ENCODE data around the gene DDX55. TPM values are rescaled to one million over a fixed set of nuclear protein-coding genes. Genes with fewer than 3 reads are reported as not detected.
A peak's percentile ranks its signal among the peaks of the same experiment; 100 is the strongest.

The DDX55 gene
- total and polyA plus RNA-seq, 2 experiments from 2014 or later: 10.5 to 16.5 TPM

- Histone ChIP-seq H3K36me3 (ENCODE audit: low read depth) (peaks cover 47% of the 10 kb centered on the region), H3K9me2 (ENCODE audit: insufficient read depth) (no peaks in the 10 kb centered on the region), H3K9me3 (ENCODE audit: low read depth) (no peaks in the 10 kb centered on the region), H2AFZ (no peak overlapping the region), H3K9ac (peak overlapping the region; percentile 48), H3K27ac (peak overlapping the region; percentile 69), H3K79me2 (ENCODE audit: insufficient read depth) (peaks cover 22% of the 10 kb centered on the region; the same call in 1 of the 2 replicates), H3K4me2 (ENCODE audit: unreplicated experiment) (no peak overlapping the region), H3F3A (ENCODE audit: insufficient read depth) (peaks cover 28% of the 10 kb centered on the region), H4K20me1 (ENCODE audit: insufficient read depth) (no peaks in the 10 kb centered on the region), H3K4me1 (ENCODE audit: insufficient read depth) (peaks cover 9% of the 10 kb centered on the region), H3K27me3 (replicated peaks; ENCODE audit: insufficient read depth) (no peaks in the 10 kb centered on the region), H3K4me3 (no peak overlapping the region)
- DNase-seq: peak; percentile 86
- TF ChIP-seq EZH2 (IDR thresholded peaks at IDR 0.05; ENCODE audit: insufficient read depth, poor library complexity, severe bottlenecking): no peak
- no peak for TF ChIP-seq EZH2phosphoT487 (IDR thresholded peaks at IDR 0.05; ENCODE audit: insufficient read depth, low read depth)
- 28% methylated on average over 4 of the region's 4 CpGs for WGBS, 2 experiments (ENCODE audit: low coverage in 1 of 2, low lambda C conversion rate in 2 of 2, missing lambda C conversion rate in 2 of 2)
- in situ Hi-C loops (cut with MboI): no loop called here
Observed at GRCh38 chr12:123614531-123614930, 12.6 kb downstream of the DDX55 start.

- WGBS, 2 experiments (ENCODE audit: low coverage in 1 of 2, low lambda C conversion rate in 2 of 2, missing lambda C conversion rate in 2 of 2): 98% methylated on average over 3 of the region's 3 CpGs
- Histone ChIP-seq H3K36me3 (ENCODE audit: low read depth) (peaks cover 50% of the 10 kb centered on the region), H3K4me3 (no peak overlapping the region), H2AFZ (no peak overlapping the region), H3F3A (ENCODE audit: insufficient read depth) (peaks cover 47% of the 10 kb centered on the region), H3K9me2 (ENCODE audit: insufficient read depth) (no peaks in the 10 kb centered on the region), H3K27me3 (replicated peaks; ENCODE audit: insufficient read depth) (no peaks in the 10 kb centered on the region), H3K4me2 (ENCODE audit: unreplicated experiment) (no peak overlapping the region), H4K20me1 (ENCODE audit: insufficient read depth) (no peaks in the 10 kb centered on the region), H3K9ac (no peak overlapping the region), H3K9me3 (ENCODE audit: low read depth) (no peaks in the 10 kb centered on the region), H3K79me2 (ENCODE audit: insufficient read depth) (peaks cover 12% of the 10 kb centered on the region; the same call in 1 of the 2 replicates), H3K4me1 (ENCODE audit: insufficient read depth) (peaks cover 9% of the 10 kb centered on the region), H3K27ac (no peak overlapping the region)
- DNase-seq: no peak
- TF ChIP-seq EZH2 (IDR thresholded peaks at IDR 0.05; ENCODE audit: insufficient read depth, poor library complexity, severe bottlenecking): no peak
- TF ChIP-seq EZH2phosphoT487 (IDR thresholded peaks at IDR 0.05; ENCODE audit: insufficient read depth, low read depth): no peak
- in situ Hi-C loops (cut with MboI): no loop called here
Observed at GRCh38 chr12:123617144-123617543, 15.2 kb downstream of the DDX55 start.

- Histone ChIP-seq H3K27me3 (replicated peaks; ENCODE audit: insufficient read depth) (no peaks in the 10 kb centered on the region), H3F3A (ENCODE audit: insufficient read depth) (peaks cover 49% of the 10 kb centered on the region), H3K4me3 (no peak overlapping the region), H3K4me1 (ENCODE audit: insufficient read depth) (peaks cover 9% of the 10 kb centered on the region), H3K9me2 (ENCODE audit: insufficient read depth) (no peaks in the 10 kb centered on the region), H3K36me3 (ENCODE audit: low read depth) (peaks cover 50% of the 10 kb centered on the region), H3K9me3 (ENCODE audit: low read depth) (no peaks in the 10 kb centered on the region), H3K9ac (no peak overlapping the region), H3K4me2 (ENCODE audit: unreplicated experiment) (no peak overlapping the region), H4K20me1 (ENCODE audit: insufficient read depth) (no peaks in the 10 kb centered on the region), H3K79me2 (ENCODE audit: insufficient read depth) (peaks cover 11% of the 10 kb centered on the region; the same call in 1 of the 2 replicates), H3K27ac (no peak overlapping the region), H2AFZ (no peak overlapping the region)
- in situ Hi-C loops (cut with MboI): no loop called here
- TF ChIP-seq EZH2phosphoT487 (IDR thresholded peaks at IDR 0.05; ENCODE audit: insufficient read depth, low read depth) (no peak), EZH2 (IDR thresholded peaks at IDR 0.05; ENCODE audit: insufficient read depth, poor library complexity, severe bottlenecking) (no peak)
- WGBS, 2 experiments (ENCODE audit: low coverage in 1 of 2, low lambda C conversion rate in 2 of 2, missing lambda C conversion rate in 2 of 2): 89 to 94% methylated on average over 13 of the region's 13 CpGs
- no peak for DNase-seq
Observed at GRCh38 chr12:123617580-123617979, 15.7 kb downstream of the DDX55 start.

GRCh38 chr12:123621101-123621500, 19.2 kb downstream of the DDX55 start:
- Histone ChIP-seq H2AFZ (no peak overlapping the region), H3F3A (ENCODE audit: insufficient read depth) (peaks cover 32% of the 10 kb centered on the region), H3K27me3 (replicated peaks; ENCODE audit: insufficient read depth) (no peaks in the 10 kb centered on the region), H4K20me1 (ENCODE audit: insufficient read depth) (no peaks in the 10 kb centered on the region), H3K4me3 (no peak overlapping the region), H3K36me3 (ENCODE audit: low read depth) (peaks cover 61% of the 10 kb centered on the region), H3K9me2 (ENCODE audit: insufficient read depth) (no peaks in the 10 kb centered on the region), H3K9ac (no peak overlapping the region), H3K4me1 (ENCODE audit: insufficient read depth) (no peaks in the 10 kb centered on the region), H3K79me2 (ENCODE audit: insufficient read depth) (peaks cover 6% of the 10 kb centered on the region; the same call in 1 of the 2 replicates), H3K4me2 (ENCODE audit: unreplicated experiment) (no peak overlapping the region), H3K9me3 (ENCODE audit: low read depth) (no peaks in the 10 kb centered on the region), H3K27ac (0 out of 2 replicates have a peak overlapping the region, but pooled peaks have one; percentile 22)
- 33 to 40% methylated on average over 8 of the region's 8 CpGs for WGBS, 2 experiments (ENCODE audit: low coverage in 1 of 2, low lambda C conversion rate in 2 of 2, missing lambda C conversion rate in 2 of 2)
- in situ Hi-C loops (cut with MboI): no loop called here
- DNase-seq: peak; percentile 41
- no peak for TF ChIP-seq EZH2phosphoT487 (IDR thresholded peaks at IDR 0.05; ENCODE audit: insufficient read depth, low read depth)
- TF ChIP-seq EZH2 (IDR thresholded peaks at IDR 0.05; ENCODE audit: insufficient read depth, poor library complexity, severe bottlenecking): no peak

Data from GM23248 (cell line).